ENCODE data around the gene ATP2A1.

DNA sequence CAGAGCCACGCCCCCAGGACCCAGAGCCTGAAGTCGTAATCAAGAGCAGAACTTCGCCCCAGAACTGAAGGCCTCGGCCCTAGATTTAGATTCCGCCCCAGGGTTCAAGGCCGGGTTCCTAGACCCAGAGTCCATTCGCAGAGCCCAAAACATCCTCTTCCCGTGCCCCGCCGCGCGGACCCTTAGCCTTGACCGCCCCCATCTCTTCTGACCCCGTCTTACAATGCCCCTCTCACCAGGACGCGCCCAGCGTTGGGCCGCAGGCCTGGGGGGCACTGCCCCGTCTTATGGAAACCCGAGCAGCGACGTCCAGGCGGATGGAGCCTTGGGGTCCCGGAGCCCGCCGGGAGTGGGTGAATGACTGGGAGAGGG, 58.5 kb downstream of the ATP2A1 start:
- TF ChIP-seq, protein P1, sequence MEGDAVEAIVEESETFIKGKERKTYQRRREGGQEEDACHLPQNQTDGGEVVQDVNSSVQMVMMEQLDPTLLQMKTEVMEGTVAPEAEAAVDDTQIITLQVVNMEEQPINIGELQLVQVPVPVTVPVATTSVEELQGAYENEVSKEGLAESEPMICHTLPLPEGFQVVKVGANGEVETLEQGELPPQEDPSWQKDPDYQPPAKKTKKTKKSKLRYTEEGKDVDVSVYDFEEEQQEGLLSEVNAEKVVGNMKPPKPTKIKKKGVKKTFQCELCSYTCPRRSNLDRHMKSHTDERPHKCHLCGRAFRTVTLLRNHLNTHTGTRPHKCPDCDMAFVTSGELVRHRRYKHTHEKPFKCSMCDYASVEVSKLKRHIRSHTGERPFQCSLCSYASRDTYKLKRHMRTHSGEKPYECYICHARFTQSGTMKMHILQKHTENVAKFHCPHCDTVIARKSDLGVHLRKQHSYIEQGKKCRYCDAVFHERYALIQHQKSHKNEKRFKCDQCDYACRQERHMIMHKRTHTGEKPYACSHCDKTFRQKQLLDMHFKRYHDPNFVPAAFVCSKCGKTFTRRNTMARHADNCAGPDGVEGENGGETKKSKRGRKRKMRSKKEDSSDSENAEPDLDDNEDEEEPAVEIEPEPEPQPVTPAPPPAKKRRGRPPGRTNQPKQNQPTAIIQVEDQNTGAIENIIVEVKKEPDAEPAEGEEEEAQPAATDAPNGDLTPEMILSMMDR (IDR thresholded peaks at IDR 0.05), result no peak
- no peak for TF ChIP-seq POLR2A (IDR thresholded peaks at IDR 0.05)

Data from uterus (tissue), 2 donors.